ENCODE data around the gene MAP3K4. TPM values are rescaled to one million over a fixed set of nuclear protein-coding genes. Genes with fewer than 3 reads are reported as not detected.

MAP3K4 gene
- total RNA-seq, 1 experiment from 2014 or later = 69.8 TPM

DNA sequence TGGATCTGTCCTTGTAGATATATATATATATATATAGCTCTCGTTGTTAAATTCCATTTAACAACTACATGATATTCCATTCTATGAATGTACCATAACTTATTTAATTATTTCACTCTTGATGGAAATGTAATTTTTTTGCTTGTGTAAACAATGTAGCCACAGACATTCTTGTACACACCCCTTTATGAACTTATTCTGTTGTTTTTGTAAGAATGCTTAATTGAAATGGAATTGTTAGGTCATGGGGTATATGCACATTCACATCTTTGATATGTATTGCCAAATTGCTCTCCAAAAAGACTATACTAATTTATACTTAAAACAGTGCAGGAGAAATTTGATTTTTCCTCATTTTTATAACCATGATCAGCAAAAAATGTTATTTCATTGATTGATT is 67.2 kb downstream of the MAP3K4 start:
- Mint-ChIP-seq H3K27ac (no peak overlapping the region), H3K4me1 (peaks cover 27% of the 10 kb centered on the region), H3K27me3 (ENCODE audit: low read depth) (no peaks in the 10 kb centered on the region), H3K4me3 (no peak overlapping the region), H3K36me3 (no peaks in the 10 kb centered on the region), H3K9me3 (peaks cover 3% of the 10 kb centered on the region; the same call in 1 of the 2 replicates)
- ChIA-PET POLR2A (no interaction called here), CTCF (no interaction called here)
- no peak for ATAC-seq
- TF ChIP-seq, protein P1, sequence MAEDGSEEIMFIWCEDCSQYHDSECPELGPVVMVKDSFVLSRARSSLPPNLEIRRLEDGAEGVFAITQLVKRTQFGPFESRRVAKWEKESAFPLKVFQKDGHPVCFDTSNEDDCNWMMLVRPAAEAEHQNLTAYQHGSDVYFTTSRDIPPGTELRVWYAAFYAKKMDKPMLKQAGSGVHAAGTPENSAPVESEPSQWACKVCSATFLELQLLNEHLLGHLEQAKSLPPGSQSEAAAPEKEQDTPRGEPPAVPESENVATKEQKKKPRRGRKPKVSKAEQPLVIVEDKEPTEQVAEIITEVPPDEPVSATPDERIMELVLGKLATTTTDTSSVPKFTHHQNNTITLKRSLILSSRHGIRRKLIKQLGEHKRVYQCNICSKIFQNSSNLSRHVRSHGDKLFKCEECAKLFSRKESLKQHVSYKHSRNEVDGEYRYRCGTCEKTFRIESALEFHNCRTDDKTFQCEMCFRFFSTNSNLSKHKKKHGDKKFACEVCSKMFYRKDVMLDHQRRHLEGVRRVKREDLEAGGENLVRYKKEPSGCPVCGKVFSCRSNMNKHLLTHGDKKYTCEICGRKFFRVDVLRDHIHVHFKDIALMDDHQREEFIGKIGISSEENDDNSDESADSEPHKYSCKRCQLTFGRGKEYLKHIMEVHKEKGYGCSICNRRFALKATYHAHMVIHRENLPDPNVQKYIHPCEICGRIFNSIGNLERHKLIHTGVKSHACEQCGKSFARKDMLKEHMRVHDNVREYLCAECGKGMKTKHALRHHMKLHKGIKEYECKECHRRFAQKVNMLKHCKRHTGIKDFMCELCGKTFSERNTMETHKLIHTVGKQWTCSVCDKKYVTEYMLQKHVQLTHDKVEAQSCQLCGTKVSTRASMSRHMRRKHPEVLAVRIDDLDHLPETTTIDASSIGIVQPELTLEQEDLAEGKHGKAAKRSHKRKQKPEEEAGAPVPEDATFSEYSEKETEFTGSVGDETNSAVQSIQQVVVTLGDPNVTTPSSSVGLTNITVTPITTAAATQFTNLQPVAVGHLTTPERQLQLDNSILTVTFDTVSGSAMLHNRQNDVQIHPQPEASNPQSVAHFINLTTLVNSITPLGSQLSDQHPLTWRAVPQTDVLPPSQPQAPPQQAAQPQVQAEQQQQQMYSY (CRISPR knock-in tag; IDR thresholded peaks at IDR 0.05) = no peak
- TF ChIP-seq OVOL2 (CRISPR knock-in tag; IDR thresholded peaks at IDR 0.05; ENCODE audit: borderline replicate concordance) (no peak), JAZF1 (CRISPR knock-in tag; IDR thresholded peaks at IDR 0.05) (no peak), ZNF671 (CRISPR knock-in tag; IDR thresholded peaks at IDR 0.05) (no peak), NFE2L1 (CRISPR knock-in tag; IDR thresholded peaks at IDR 0.05) (no peak), CREM (CRISPR knock-in tag; IDR thresholded peaks at IDR 0.05) (no peak), CREB1 (CRISPR knock-in tag; IDR thresholded peaks at IDR 0.05) (no peak), NR1H2 (CRISPR knock-in tag; IDR thresholded peaks at IDR 0.05) (no peak), KAT7 (CRISPR knock-in tag; IDR thresholded peaks at IDR 0.05; ENCODE audit: borderline replicate concordance) (no peak), FOXK1 (CRISPR knock-in tag; IDR thresholded peaks at IDR 0.05) (no peak), GABPB1 (CRISPR knock-in tag; IDR thresholded peaks at IDR 0.05) (no peak)
- TF ChIP-seq, protein P2, sequence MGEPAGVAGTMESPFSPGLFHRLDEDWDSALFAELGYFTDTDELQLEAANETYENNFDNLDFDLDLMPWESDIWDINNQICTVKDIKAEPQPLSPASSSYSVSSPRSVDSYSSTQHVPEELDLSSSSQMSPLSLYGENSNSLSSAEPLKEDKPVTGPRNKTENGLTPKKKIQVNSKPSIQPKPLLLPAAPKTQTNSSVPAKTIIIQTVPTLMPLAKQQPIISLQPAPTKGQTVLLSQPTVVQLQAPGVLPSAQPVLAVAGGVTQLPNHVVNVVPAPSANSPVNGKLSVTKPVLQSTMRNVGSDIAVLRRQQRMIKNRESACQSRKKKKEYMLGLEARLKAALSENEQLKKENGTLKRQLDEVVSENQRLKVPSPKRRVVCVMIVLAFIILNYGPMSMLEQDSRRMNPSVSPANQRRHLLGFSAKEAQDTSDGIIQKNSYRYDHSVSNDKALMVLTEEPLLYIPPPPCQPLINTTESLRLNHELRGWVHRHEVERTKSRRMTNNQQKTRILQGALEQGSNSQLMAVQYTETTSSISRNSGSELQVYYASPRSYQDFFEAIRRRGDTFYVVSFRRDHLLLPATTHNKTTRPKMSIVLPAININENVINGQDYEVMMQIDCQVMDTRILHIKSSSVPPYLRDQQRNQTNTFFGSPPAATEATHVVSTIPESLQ (CRISPR knock-in tag; IDR thresholded peaks at IDR 0.05) = no peak
- TF ChIP-seq, protein P3, sequence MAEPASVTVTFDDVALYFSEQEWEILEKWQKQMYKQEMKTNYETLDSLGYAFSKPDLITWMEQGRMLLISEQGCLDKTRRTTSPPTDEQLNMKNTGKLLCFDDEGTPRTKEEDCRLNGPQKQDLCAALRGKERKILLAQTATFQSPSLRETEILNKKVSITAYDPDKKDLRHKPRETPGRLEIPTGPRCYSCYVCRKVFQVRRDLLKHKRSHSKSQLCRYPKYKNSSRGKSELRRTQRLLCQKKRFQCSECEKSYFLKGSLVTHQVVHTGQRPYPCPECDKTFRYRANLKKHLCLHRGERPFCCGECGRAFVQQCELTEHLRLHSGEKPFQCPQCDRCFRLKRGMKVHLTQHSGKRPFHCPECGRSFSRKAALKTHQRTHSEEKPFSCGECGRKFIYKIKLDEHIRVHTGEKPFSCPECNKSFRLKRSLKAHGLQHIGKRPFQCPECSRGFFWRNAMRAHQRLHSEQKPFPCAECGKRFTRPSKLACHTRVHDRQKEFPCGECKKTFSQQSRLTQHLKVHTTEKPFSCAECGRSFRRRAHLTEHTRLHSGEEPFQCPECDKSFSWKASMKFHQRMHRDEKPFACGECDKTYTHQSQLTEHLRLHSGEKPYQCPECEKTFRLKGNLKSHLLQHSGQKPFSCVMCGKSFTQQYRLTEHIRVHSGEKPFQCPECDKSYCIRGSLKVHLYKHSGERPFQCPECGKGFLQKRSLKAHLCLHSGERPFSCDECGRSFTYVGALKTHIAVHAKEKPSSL (CRISPR knock-in tag; conservative IDR thresholded peaks at IDR 0.05) = no peak
- TF ChIP-seq, protein P4, sequence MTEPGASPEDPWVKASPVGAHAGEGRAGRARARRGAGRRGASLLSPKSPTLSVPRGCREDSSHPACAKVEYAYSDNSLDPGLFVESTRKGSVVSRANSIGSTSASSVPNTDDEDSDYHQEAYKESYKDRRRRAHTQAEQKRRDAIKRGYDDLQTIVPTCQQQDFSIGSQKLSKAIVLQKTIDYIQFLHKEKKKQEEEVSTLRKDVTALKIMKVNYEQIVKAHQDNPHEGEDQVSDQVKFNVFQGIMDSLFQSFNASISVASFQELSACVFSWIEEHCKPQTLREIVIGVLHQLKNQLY (CRISPR knock-in tag; IDR thresholded peaks at IDR 0.05) = no peak
- TF ChIP-seq, protein P5, sequence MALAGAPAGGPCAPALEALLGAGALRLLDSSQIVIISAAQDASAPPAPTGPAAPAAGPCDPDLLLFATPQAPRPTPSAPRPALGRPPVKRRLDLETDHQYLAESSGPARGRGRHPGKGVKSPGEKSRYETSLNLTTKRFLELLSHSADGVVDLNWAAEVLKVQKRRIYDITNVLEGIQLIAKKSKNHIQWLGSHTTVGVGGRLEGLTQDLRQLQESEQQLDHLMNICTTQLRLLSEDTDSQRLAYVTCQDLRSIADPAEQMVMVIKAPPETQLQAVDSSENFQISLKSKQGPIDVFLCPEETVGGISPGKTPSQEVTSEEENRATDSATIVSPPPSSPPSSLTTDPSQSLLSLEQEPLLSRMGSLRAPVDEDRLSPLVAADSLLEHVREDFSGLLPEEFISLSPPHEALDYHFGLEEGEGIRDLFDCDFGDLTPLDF (CRISPR knock-in tag; IDR thresholded peaks at IDR 0.05) = no peak
- TF ChIP-seq, protein P6, sequence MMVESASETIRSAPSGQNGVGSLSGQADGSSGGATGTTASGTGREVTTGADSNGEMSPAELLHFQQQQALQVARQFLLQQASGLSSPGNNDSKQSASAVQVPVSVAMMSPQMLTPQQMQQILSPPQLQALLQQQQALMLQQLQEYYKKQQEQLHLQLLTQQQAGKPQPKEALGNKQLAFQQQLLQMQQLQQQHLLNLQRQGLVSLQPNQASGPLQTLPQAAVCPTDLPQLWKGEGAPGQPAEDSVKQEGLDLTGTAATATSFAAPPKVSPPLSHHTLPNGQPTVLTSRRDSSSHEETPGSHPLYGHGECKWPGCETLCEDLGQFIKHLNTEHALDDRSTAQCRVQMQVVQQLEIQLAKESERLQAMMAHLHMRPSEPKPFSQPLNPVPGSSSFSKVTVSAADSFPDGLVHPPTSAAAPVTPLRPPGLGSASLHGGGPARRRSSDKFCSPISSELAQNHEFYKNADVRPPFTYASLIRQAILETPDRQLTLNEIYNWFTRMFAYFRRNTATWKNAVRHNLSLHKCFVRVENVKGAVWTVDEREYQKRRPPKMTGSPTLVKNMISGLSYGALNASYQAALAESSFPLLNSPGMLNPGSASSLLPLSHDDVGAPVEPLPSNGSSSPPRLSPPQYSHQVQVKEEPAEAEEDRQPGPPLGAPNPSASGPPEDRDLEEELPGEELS (CRISPR knock-in tag; IDR thresholded peaks at IDR 0.05) = no peak
- TF ChIP-seq, protein P7, sequence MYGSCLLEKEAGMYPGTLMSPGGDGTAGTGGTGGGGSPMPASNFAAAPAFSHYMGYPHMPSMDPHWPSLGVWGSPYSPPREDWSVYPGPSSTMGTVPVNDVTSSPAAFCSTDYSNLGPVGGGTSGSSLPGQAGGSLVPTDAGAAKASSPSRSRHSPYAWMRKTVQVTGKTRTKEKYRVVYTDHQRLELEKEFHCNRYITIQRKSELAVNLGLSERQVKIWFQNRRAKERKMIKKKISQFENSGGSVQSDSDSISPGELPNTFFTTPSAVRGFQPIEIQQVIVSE (CRISPR knock-in tag; IDR thresholded peaks at IDR 0.05; ENCODE audit: borderline replicate concordance) = no peak
- DNase-seq (ENCODE audit: low spot score) = no peak

Data from WTC11 (cell line).